ENCODE data around the gene RGS14.
"Not testable (repeated sequence)": the region's sequence is repeated elsewhere in the genome, so short reads cannot be mapped to it uniquely, and the experiment has no call there.

RGS14 gene

GRCh38 chr5:177417081-177417480, 59.4 kb downstream of the RGS14 start:
- not testable (repeated sequence) for H3K4me3 ChIP-seq (ENCODE audit: low read depth in 1 of 2, low read length in 2 of 2); H3K36me3 ChIP-seq (ENCODE audit: control insufficient read depth in 1 of 2, insufficient read depth in 2 of 2, low read length in 2 of 2); H3K27ac ChIP-seq (ENCODE audit: low read length); H3K4me1 ChIP-seq (ENCODE audit: control insufficient read depth in 1 of 2, insufficient read depth in 2 of 2, low read length in 2 of 2); H3K27me3 ChIP-seq (ENCODE audit: low read depth, low read length); H3K9me3 ChIP-seq (ENCODE audit: control insufficient read depth in 1 of 2, low read length in 2 of 2)

- no peaks in the 10 kb centered on the region for H3K27me3 ChIP-seq (ENCODE audit: low read depth, low read length)
- no peak overlapping the region for H3K27ac ChIP-seq (ENCODE audit: low read length)
- no peaks in the 10 kb centered on the region for H3K9me3 ChIP-seq (ENCODE audit: control insufficient read depth in 1 of 2, low read length in 2 of 2)
Observed at GRCh38 chr5:177419046-177419445, 61.3 kb downstream of the RGS14 start.

GRCh38 chr5:177420472-177420871, 62.7 kb downstream of the RGS14 start:
- H3K27me3 ChIP-seq (ENCODE audit: low read depth, low read length); H3K9me3 ChIP-seq (ENCODE audit: control insufficient read depth in 1 of 2, low read length in 2 of 2); H3K36me3 ChIP-seq (ENCODE audit: control insufficient read depth in 1 of 2, insufficient read depth in 2 of 2, low read length in 2 of 2); H3K27ac ChIP-seq (ENCODE audit: low read length); H3K4me3 ChIP-seq (ENCODE audit: low read depth in 1 of 2, low read length in 2 of 2); H3K4me1 ChIP-seq (ENCODE audit: control insufficient read depth in 1 of 2, insufficient read depth in 2 of 2, low read length in 2 of 2): not testable (repeated sequence)

More at GRCh38 chr5:177419046-177419445, 61.3 kb downstream of the RGS14 start:
- Histone ChIP-seq H3K36me3 (ENCODE audit: control insufficient read depth in 1 of 2, insufficient read depth in 2 of 2, low read length in 2 of 2) (no peaks in the 10 kb centered on the region), H3K4me1 (ENCODE audit: control insufficient read depth in 1 of 2, insufficient read depth in 2 of 2, low read length in 2 of 2) (peaks cover 0 to 5% of the 10 kb centered on the region in 2 donors), H3K4me3 (ENCODE audit: low read depth in 1 of 2, low read length in 2 of 2) (no peak overlapping the region)

GRCh38 chr5:177421062-177421798, 63.5 kb downstream of the RGS14 start:
- H3K4me3 ChIP-seq (ENCODE audit: low read depth in 1 of 2, low read length in 2 of 2): no peak overlapping the region
- H3K9me3 ChIP-seq (ENCODE audit: control insufficient read depth in 1 of 2, low read length in 2 of 2): no peaks in the 10 kb centered on the region
- H3K27ac ChIP-seq (ENCODE audit: low read length): no peak overlapping the region
- H3K27me3 ChIP-seq (ENCODE audit: low read depth, low read length): no peaks in the 10 kb centered on the region
- peaks cover 0 to 9% of the 10 kb centered on the region in 2 donors for H3K4me1 ChIP-seq (ENCODE audit: control insufficient read depth in 1 of 2, insufficient read depth in 2 of 2, low read length in 2 of 2)
- no peaks in the 10 kb centered on the region for H3K36me3 ChIP-seq (ENCODE audit: control insufficient read depth in 1 of 2, insufficient read depth in 2 of 2, low read length in 2 of 2)
